Stimulated activated naive B cell treated with anti-CD40 and anti-IgM and Interleukin-4, amounts not matched to agents 10 μg/mL and 1 μg/mL and 100 μg/mL, for 72 hours (primary cell): ENCODE data around the gene SRP9.
"Not testable (repeated sequence)": the region's sequence is repeated elsewhere in the genome, so short reads cannot be mapped to it uniquely, and the experiment has no call there.

Experiments
- ATAC-seq, 2 donors: fragments of 150-1000 bp; cut with Tn5 transposase; replicated peaks; 2 replicates each; pipeline ENCODE4 v1.10.0; 2021; ENCODE audit warnings: moderate library complexity in 1 of 2
- DNase-seq: peaks from one replicate; pipeline ENCODE4 v3.0.0; 2021
- H3K27ac Mint-ChIP-seq: one replicate; pipeline ENCODE4 v1.8.0; 2022; ENCODE audit warnings: mild to moderate bottlenecking, mixed read lengths
- H3K27me3 Mint-ChIP-seq, 2 donors: one replicate each; pipeline ENCODE4 v1.8.0; 2022; ENCODE audit warnings: mixed read lengths in 2 of 2
- H3K36me3 Mint-ChIP-seq, 2 donors: one replicate each; pipeline ENCODE4 v1.8.0; 2022; ENCODE audit warnings: mixed read lengths in 2 of 2, mild to moderate bottlenecking in 1 of 2
- H3K4me1 Mint-ChIP-seq, 2 donors: one replicate each; pipeline ENCODE4 v1.8.0; 2022; ENCODE audit warnings: mixed read lengths in 2 of 2, mild to moderate bottlenecking in 1 of 2
- H3K4me3 Mint-ChIP-seq, 2 donors: one replicate each; pipeline ENCODE4 v1.8.0; 2022; ENCODE audit warnings: mild to moderate bottlenecking in 2 of 2, mixed read lengths in 2 of 2, moderate library complexity in 1 of 2
- H3K9me3 Mint-ChIP-seq, 2 donors: one replicate each; pipeline ENCODE4 v1.8.0; 2022; ENCODE audit warnings: mixed read lengths in 2 of 2, mild to moderate bottlenecking in 1 of 2

The SRP9 gene

GRCh38 chr1:225822655-225823403 is 45.2 kb downstream of the SRP9 start:
- no peak overlapping the region for H3K27ac Mint-ChIP-seq
- no peak overlapping the region for H3K4me3 Mint-ChIP-seq
- peaks cover 0 to 4% of the 10 kb centered on the region in 2 donors for H3K36me3 Mint-ChIP-seq
- peaks cover 0 to 2% of the 10 kb centered on the region in 2 donors for H3K9me3 Mint-ChIP-seq
- no peaks in the 10 kb centered on the region for H3K27me3 Mint-ChIP-seq
- ATAC-seq, result no peak
- DNase-seq, result no peak
- peaks cover 0 to 4% of the 10 kb centered on the region in 2 donors for H3K4me1 Mint-ChIP-seq

GRCh38 chr1:225823811-225824261 is 46.2 kb downstream of the SRP9 start:
- Mint-ChIP-seq H3K27ac (no peak overlapping the region), H3K27me3 (no peaks in the 10 kb centered on the region), H3K4me3 (no peak overlapping the region), H3K36me3 (peaks cover 0 to 4% of the 10 kb centered on the region in 2 donors), H3K4me1 (no peaks in the 10 kb centered on the region), H3K9me3 (peaks cover 0 to 2% of the 10 kb centered on the region in 2 donors)
- ATAC-seq (no peak), DNase-seq (no peak)

- Mint-ChIP-seq H3K9me3 (peaks cover 0 to 2% of the 10 kb centered on the region in 2 donors), H3K36me3 (peaks cover 0 to 5% of the 10 kb centered on the region in 2 donors), H3K4me1 (peaks cover 0 to 3% of the 10 kb centered on the region in 2 donors), H3K4me3 (no peak overlapping the region), H3K27ac (no peak overlapping the region), H3K27me3 (no peaks in the 10 kb centered on the region)
- DNase-seq, result no peak
- ATAC-seq, result no peak
Observed at GRCh38 chr1:225824533-225824941, 46.9 kb downstream of the SRP9 start.

- Mint-ChIP-seq H3K9me3 (peaks cover 0 to 2% of the 10 kb centered on the region in 2 donors), H3K27ac (no peak overlapping the region), H3K4me3 (no peak overlapping the region), H3K4me1 (peaks cover 0 to 5% of the 10 kb centered on the region in 2 donors), H3K27me3 (no peaks in the 10 kb centered on the region), H3K36me3 (peaks cover 0 to 5% of the 10 kb centered on the region in 2 donors)
- ATAC-seq (no peak), DNase-seq (no peak)
Observed at GRCh38 chr1:225825078-225825477, 47.5 kb downstream of the SRP9 start.

- Mint-ChIP-seq H3K9me3 (peaks cover 0 to under 1% of the 10 kb centered on the region in 2 donors), H3K36me3 (peaks cover 0 to 3% of the 10 kb centered on the region in 2 donors), H3K4me3 (no peak overlapping the region), H3K27ac (no peak overlapping the region), H3K4me1 (peaks cover 0 to 5% of the 10 kb centered on the region in 2 donors), H3K27me3 (no peaks in the 10 kb centered on the region)
- DNase-seq (no peak), ATAC-seq (no peak)
Observed at GRCh38 chr1:225825607-225826007, 48.0 kb downstream of the SRP9 start.

GRCh38 chr1:225827076-225827475 is 49.5 kb downstream of the SRP9 start:
- no peaks in the 10 kb centered on the region for H3K9me3 Mint-ChIP-seq
- peaks cover 0 to 2% of the 10 kb centered on the region in 2 donors for H3K36me3 Mint-ChIP-seq
- H3K4me3 Mint-ChIP-seq, result no peak overlapping the region
- H3K27ac Mint-ChIP-seq, result no peak overlapping the region
- DNase-seq (no peak), ATAC-seq (no peak)
- no peaks in the 10 kb centered on the region for H3K27me3 Mint-ChIP-seq
- H3K4me1 Mint-ChIP-seq, result peaks cover 0 to 5% of the 10 kb centered on the region in 2 donors

GRCh38 chr1:225828706-225829345 is 51.2 kb downstream of the SRP9 start:
- no peak for DNase-seq
- H3K27me3 Mint-ChIP-seq, result no peaks in the 10 kb centered on the region
- no peak overlapping the region for H3K4me3 Mint-ChIP-seq
- H3K9me3 Mint-ChIP-seq, result no peaks in the 10 kb centered on the region
- peaks cover 0 to 5% of the 10 kb centered on the region in 2 donors for H3K4me1 Mint-ChIP-seq
- no peak for ATAC-seq
- no peak overlapping the region for H3K27ac Mint-ChIP-seq
- H3K36me3 Mint-ChIP-seq, result peaks cover 0 to 2% of the 10 kb centered on the region in 2 donors

- H3K36me3 Mint-ChIP-seq, result peaks cover 0 to 2% of the 10 kb centered on the region in 2 donors
- peaks cover 0 to 5% of the 10 kb centered on the region in 2 donors for H3K4me1 Mint-ChIP-seq
- H3K4me3 Mint-ChIP-seq, result no peak overlapping the region
- ATAC-seq (no peak), DNase-seq (no peak)
- H3K9me3 Mint-ChIP-seq, result no peaks in the 10 kb centered on the region
- no peaks in the 10 kb centered on the region for H3K27me3 Mint-ChIP-seq
- H3K27ac Mint-ChIP-seq, result no peak overlapping the region
Observed at GRCh38 chr1:225830841-225831240, 53.2 kb downstream of the SRP9 start.

GRCh38 chr1:225834417-225835329 is 57.0 kb downstream of the SRP9 start:
- H3K36me3 Mint-ChIP-seq, result peaks cover 0 to under 1% of the 10 kb centered on the region in 2 donors
- H3K4me1 Mint-ChIP-seq, result no peaks in the 10 kb centered on the region
- no peak overlapping the region for H3K4me3 Mint-ChIP-seq
- no peaks in the 10 kb centered on the region for H3K27me3 Mint-ChIP-seq
- H3K9me3 Mint-ChIP-seq, result no peaks in the 10 kb centered on the region
- H3K27ac Mint-ChIP-seq, result no peak overlapping the region
- ATAC-seq, result no peak
- no peak for DNase-seq

GRCh38 chr1:225835856-225836255 is 58.2 kb downstream of the SRP9 start:
- Mint-ChIP-seq H3K36me3 (peaks cover 0 to 2% of the 10 kb centered on the region in 2 donors), H3K9me3 (no peaks in the 10 kb centered on the region), H3K27ac (no peak overlapping the region), H3K4me3 (no peak overlapping the region), H3K27me3 (no peaks in the 10 kb centered on the region), H3K4me1 (peaks cover 0 to 2% of the 10 kb centered on the region in 2 donors)
- DNase-seq, result no peak
- no peak for ATAC-seq

GRCh38 chr1:225836296-225836695 is 58.7 kb downstream of the SRP9 start:
- H3K4me3 Mint-ChIP-seq, H3K27me3 Mint-ChIP-seq, H3K27ac Mint-ChIP-seq, H3K4me1 Mint-ChIP-seq, H3K36me3 Mint-ChIP-seq, H3K9me3 Mint-ChIP-seq, DNase-seq, ATAC-seq: not testable (repeated sequence)

GRCh38 chr1:225838793-225839192 is 61.2 kb downstream of the SRP9 start:
- ATAC-seq, result no peak
- Mint-ChIP-seq H3K27me3 (no peaks in the 10 kb centered on the region), H3K4me3 (no peak overlapping the region), H3K9me3 (no peaks in the 10 kb centered on the region), H3K4me1 (peaks cover 3 to 9% of the 10 kb centered on the region in 2 donors), H3K36me3 (peaks cover 2 to 3% of the 10 kb centered on the region in 2 donors), H3K27ac (no peak overlapping the region)
- DNase-seq, result no peak
